Peyer's patch (tissue), 4 donors: Measurements from ENCODE around the gene PDIA3. TPM values are rescaled to one million over a fixed set of nuclear protein-coding genes. Genes with fewer than 3 reads are reported as not detected.

Experiments used
- DNase-seq, 3 donors: peaks; one replicate each; pipeline ENCODE4 v3.0.0-alpha.2; 2017 to 2019
- H3K27ac ChIP-seq, 4 donors: fragments of 200-600 bp; sonication (generic); one replicate each; pipeline ENCODE4 v1.5.1; 2016 to 2019
- H3K27me3 ChIP-seq, 2 donors: fragments of 200-600 bp; sonication (generic); one replicate each; pipeline ENCODE4 v1.5.1; 2019
- H3K36me3 ChIP-seq, 3 donors: fragments of 200-600 bp; sonication (generic); one replicate each; pipeline ENCODE4 v1.5.1; 2016 to 2019
- H3K4me1 ChIP-seq, 4 donors: fragments of 200-600 bp; sonication (generic); one replicate each; pipeline ENCODE4 v1.5.1; 2016 to 2019
- H3K4me3 ChIP-seq, 4 donors: fragments of 200-600 bp; sonication (generic); 1 replicate in 3 of 4; 2 replicates in 1 of 4; pipeline ENCODE4 v1.5.1; 2016 to 2019; ENCODE audit warnings: mild to moderate bottlenecking in 1 of 4
- H3K9me3 ChIP-seq, 4 donors: fragments of 200-600 bp; sonication (generic); one replicate each; pipeline ENCODE4 v1.5.1; 2016 to 2019; ENCODE audit warnings: mild to moderate bottlenecking in 1 of 4
- CTCF ChIP-seq, 6 experiments: fragments of 450-650 bp in 4 of 6; fragments of 200-600 bp in 2 of 6; sonication (generic) in 1 of 6; IDR thresholded peaks; one replicate each; pipeline ENCODE4 v1.5.1; 2017 to 2019; ENCODE audit warnings: antibody characterized with exemption in 6 of 6, mild to moderate bottlenecking in 3 of 6, moderate library complexity in 1 of 6
- POLR2A ChIP-seq, 2 donors: fragments of 450-650 bp; IDR thresholded peaks; one replicate each; pipeline ENCODE4 v1.5.1; 2017; ENCODE audit warnings: antibody characterized with exemption in 2 of 2, mild to moderate bottlenecking in 2 of 2, moderate library complexity in 2 of 2
- total RNA-seq, 4 donors: library from RNA; depleted of rRNA; stranded (reverse); fragments of >200 nt; gene quantifications; one replicate each; pipeline ENCODE4 v1.1.0, GENCODE V29; 2016

Gene PDIA3
- total RNA-seq, 4 donors from 2014 or later: 28.9 to 136 (median 106) TPM

GRCh38 chr15:43775411-43775965, 29.2 kb downstream of the PDIA3 start:
- no peaks in the 10 kb centered on the region for H3K9me3 ChIP-seq
- no peaks in the 10 kb centered on the region for H3K27me3 ChIP-seq
- peak in 2 of 3 donors; percentile 87 to 92 for DNase-seq
- peaks cover 0 to 21% (median 3%) of the 10 kb centered on the region in 4 donors for H3K4me1 ChIP-seq
- H3K4me3 ChIP-seq: peak overlapping the region; percentile 55 to 76 (median 67)
- TF ChIP-seq CTCF (IDR thresholded peaks at IDR 0.05) (peak in 4 of 6 experiments; percentile 33 to 88 (median 86)), POLR2A (IDR thresholded peaks at IDR 0.05) (peak; percentile 88 to 94)
- peak overlapping the region; percentile 85 to 98 (median 90) for H3K27ac ChIP-seq
- H3K36me3 ChIP-seq: peaks cover 0 to 42% (median 0%) of the 10 kb centered on the region in 3 donors

- no peak for TF ChIP-seq POLR2A (IDR thresholded peaks at IDR 0.05)
- no peak for TF ChIP-seq CTCF (IDR thresholded peaks at IDR 0.05)
- Histone ChIP-seq H3K4me3 (peak overlapping the region; percentile 55 to 76 (median 67)), H3K9me3 (no peaks in the 10 kb centered on the region), H3K4me1 (peaks cover 0 to 19% (median 3%) of the 10 kb centered on the region in 4 donors), H3K27me3 (no peaks in the 10 kb centered on the region), H3K36me3 (peaks cover 0 to 35% (median 0%) of the 10 kb centered on the region in 3 donors), H3K27ac (peak overlapping the region; percentile 85 to 98 (median 90))
- peak; percentile 74 to 91 (median 87) for DNase-seq
Observed at GRCh38 chr15:43776101-43776717, 30.0 kb downstream of the PDIA3 start.

GRCh38 chr15:43776718-43777266, 30.6 kb downstream of the PDIA3 start, which contains the start of gene ELL3:
Gene ELL3, minus strand, starts transcription at chr15:43776966. Its CDS starts 65 bp downstream, at chr15:43776901.
- Histone ChIP-seq H3K36me3 (peaks cover 0 to 29% (median 0%) of the 10 kb centered on the region in 3 donors), H3K4me1 (peaks cover 0 to 15% (median 3%) of the 10 kb centered on the region in 4 donors), H3K27me3 (no peaks in the 10 kb centered on the region), H3K9me3 (no peaks in the 10 kb centered on the region), H3K4me3 (peak within 1 kb of the TSS; percentile 55 to 76 (median 67)), H3K27ac (peak within 1 kb of the TSS; percentile 85 to 98 (median 90))
- peak; percentile 87 to 95 (median 93) for DNase-seq
- TF ChIP-seq CTCF (IDR thresholded peaks at IDR 0.05) (no peak), POLR2A (IDR thresholded peaks at IDR 0.05) (peak; percentile 93 to 94)

- Histone ChIP-seq H3K9me3 (no peaks in the 10 kb centered on the region), H3K27ac (peak overlapping the region; percentile 85 to 98 (median 90)), H3K4me3 (peak overlapping the region; percentile 55 to 76 (median 67)), H3K4me1 (peaks cover 0 to 15% (median 3%) of the 10 kb centered on the region in 4 donors), H3K27me3 (no peaks in the 10 kb centered on the region), H3K36me3 (peaks cover 0 to 23% (median 0%) of the 10 kb centered on the region in 3 donors)
- DNase-seq: peak; percentile 77 to 91 (median 91)
- peak in 1 of 2 donors; percentile 33 for TF ChIP-seq POLR2A (IDR thresholded peaks at IDR 0.05)
- peak; percentile 71 to 88 (median 81) for TF ChIP-seq CTCF (IDR thresholded peaks at IDR 0.05)
Observed at GRCh38 chr15:43777267-43777914, 31.2 kb downstream of the PDIA3 start.

- Histone ChIP-seq H3K36me3 (peaks cover 0 to 7% (median 0%) of the 10 kb centered on the region in 3 donors), H3K9me3 (no peaks in the 10 kb centered on the region), H3K4me1 (peaks cover 0 to 15% (median 3%) of the 10 kb centered on the region in 4 donors), H3K27me3 (no peaks in the 10 kb centered on the region), H3K27ac (no peak overlapping the region), H3K4me3 (no peak overlapping the region)
- DNase-seq: no peak
- TF ChIP-seq POLR2A (IDR thresholded peaks at IDR 0.05): no peak
- TF ChIP-seq CTCF (IDR thresholded peaks at IDR 0.05): no peak
Observed at GRCh38 chr15:43779016-43779415, 32.8 kb downstream of the PDIA3 start.
